ENCODE data around the gene MX2.
A peak's percentile ranks its signal among the peaks of the same experiment; 100 is the strongest.
"Not testable (repeated sequence)": the region's sequence is repeated elsewhere in the genome, so short reads cannot be mapped to it uniquely, and the experiment has no call there.

MX2 gene

GRCh38 chr21:41361786-41362604, at the start of gene MX2:
TSS of gene MX2 (plus strand) at chr21:41362027. CDS start at chr21:41376907, 14,880 bp downstream.
- DNase-seq (ENCODE audit: low spot score), result peak; percentile 67

- not testable (repeated sequence) for DNase-seq (ENCODE audit: low spot score)
Measured at GRCh38 chr21:41313285-41314164, 48.3 kb upstream of the MX2 start.

- no peak for DNase-seq (ENCODE audit: low spot score)
Measured at GRCh38 chr21:41315726-41316125, 46.1 kb upstream of the MX2 start.

GRCh38 chr21:41316200-41317062, 45.4 kb upstream of the MX2 start, which contains the start of gene FAM3B:
TSS of gene FAM3B (plus strand) at chr21:41316801. CDS start at chr21:41316880, 79 bp downstream.
- DNase-seq (ENCODE audit: low spot score), result no peak

- DNase-seq (ENCODE audit: low spot score), result no peak
Measured at GRCh38 chr21:41317063-41317392, 44.8 kb upstream of the MX2 start.

- no peak for DNase-seq (ENCODE audit: low spot score)
Measured at GRCh38 chr21:41317458-41317857, 44.4 kb upstream of the MX2 start.

- no peak for DNase-seq (ENCODE audit: low spot score)
Measured at GRCh38 chr21:41318218-41318617, 43.6 kb upstream of the MX2 start.

GRCh38 chr21:41319273-41319672, 42.6 kb upstream of the MX2 start:
- no peak for DNase-seq (ENCODE audit: low spot score)

- no peak for DNase-seq (ENCODE audit: low spot score)
Measured at GRCh38 chr21:41321211-41321907, 40.5 kb upstream of the MX2 start.

GRCh38 chr21:41321908-41322495, 39.8 kb upstream of the MX2 start:
- DNase-seq (ENCODE audit: low spot score), result no peak

GRCh38 chr21:41322496-41323382, 39.1 kb upstream of the MX2 start:
- DNase-seq (ENCODE audit: low spot score), result no peak

GRCh38 chr21:41325138-41325912, 36.5 kb upstream of the MX2 start:
- no peak for DNase-seq (ENCODE audit: low spot score)

GRCh38 chr21:41326414-41327080, 35.3 kb upstream of the MX2 start:
- no peak for DNase-seq (ENCODE audit: low spot score)

- no peak for DNase-seq (ENCODE audit: low spot score)
Measured at GRCh38 chr21:41327753-41328152, 34.1 kb upstream of the MX2 start.

- DNase-seq (ENCODE audit: low spot score), result no peak
Measured at GRCh38 chr21:41328660-41329607, 32.9 kb upstream of the MX2 start.

- no peak for DNase-seq (ENCODE audit: low spot score)
Measured at GRCh38 chr21:41333752-41334151, 28.1 kb upstream of the MX2 start.

- no peak for DNase-seq (ENCODE audit: low spot score)
Measured at GRCh38 chr21:41337515-41337914, 24.3 kb upstream of the MX2 start.

- DNase-seq (ENCODE audit: low spot score), result no peak
Measured at GRCh38 chr21:41338455-41338854, 23.4 kb upstream of the MX2 start.

All from hepatic stellate cell (primary cell).